Muscle layer of colon (tissue), 2 donors: ENCODE measurements around the gene RABL6.
"Not testable (repeated sequence)": the region's sequence is repeated elsewhere in the genome, so short reads cannot be mapped to it uniquely, and the experiment has no call there.

Experiments
- H3K27ac ChIP-seq: one replicate; pipeline ENCODE4 v1.7.0; 2013; ENCODE audit warnings: low read depth, mild to moderate bottlenecking, low read length, moderate library complexity
- H3K27me3 ChIP-seq, 2 donors: one replicate each; pipeline ENCODE4 v1.7.0; 2013; ENCODE audit warnings: low read length in 2 of 2, mild to moderate bottlenecking in 2 of 2; ENCODE audit not compliant: insufficient read depth in 2 of 2, control insufficient read depth in 1 of 2
- H3K36me3 ChIP-seq: one replicate; pipeline ENCODE4 v1.7.0; 2013; ENCODE audit warnings: mild to moderate bottlenecking, low read length; ENCODE audit not compliant: insufficient read depth
- H3K4me1 ChIP-seq: one replicate; pipeline ENCODE4 v1.7.0; 2013; ENCODE audit warnings: mild to moderate bottlenecking, low read length; ENCODE audit not compliant: insufficient read depth
- H3K4me3 ChIP-seq, 2 donors: one replicate each; pipeline ENCODE4 v1.7.0; 2013; ENCODE audit warnings: low read length in 2 of 2, low read depth in 1 of 2, mild to moderate bottlenecking in 1 of 2, moderate library complexity in 1 of 2
- H3K9ac ChIP-seq: one replicate; pipeline ENCODE4 v1.7.0; 2013; ENCODE audit warnings: low read length
- H3K9me3 ChIP-seq: one replicate; pipeline ENCODE4 v1.7.0; 2013; ENCODE audit warnings: mild to moderate bottlenecking, low read length
- donor health status: abdominal sarcoma.
- donor health status: Adenocarcinoma of cecum.

RABL6 gene

GRCh38 chr9:136782452-136782851, 25.3 kb upstream of the RABL6 start:
- no peaks in the 10 kb centered on the region for H3K36me3 ChIP-seq
- H3K9ac ChIP-seq, result no peak overlapping the region
- H3K27me3 ChIP-seq, result no peaks in the 10 kb centered on the region
- no peak overlapping the region for H3K27ac ChIP-seq
- H3K9me3 ChIP-seq, result no peaks in the 10 kb centered on the region
- H3K4me3 ChIP-seq, result no peak overlapping the region
- H3K4me1 ChIP-seq, result no peaks in the 10 kb centered on the region

GRCh38 chr9:136784249-136784996, 23.3 kb upstream of the RABL6 start:
- no peaks in the 10 kb centered on the region for H3K9me3 ChIP-seq
- H3K27ac ChIP-seq, result no peak overlapping the region
- H3K4me1 ChIP-seq, result no peaks in the 10 kb centered on the region
- H3K9ac ChIP-seq, result no peak overlapping the region
- no peaks in the 10 kb centered on the region for H3K27me3 ChIP-seq
- H3K4me3 ChIP-seq, result no peak overlapping the region
- no peaks in the 10 kb centered on the region for H3K36me3 ChIP-seq

GRCh38 chr9:136784997-136785361, 22.8 kb upstream of the RABL6 start:
- no peaks in the 10 kb centered on the region for H3K36me3 ChIP-seq
- H3K27ac ChIP-seq, result no peak overlapping the region
- H3K9me3 ChIP-seq, result no peaks in the 10 kb centered on the region
- H3K27me3 ChIP-seq, result no peaks in the 10 kb centered on the region
- peaks cover under 1% of the 10 kb centered on the region for H3K4me1 ChIP-seq
- no peak overlapping the region for H3K9ac ChIP-seq
- no peak overlapping the region for H3K4me3 ChIP-seq

- H3K9ac ChIP-seq, H3K27ac ChIP-seq: not testable (repeated sequence)
Measured at GRCh38 chr9:136785565-136786355, 22.0 kb upstream of the RABL6 start.

GRCh38 chr9:136786451-136786850, 21.3 kb upstream of the RABL6 start:
- Histone ChIP-seq H3K27me3 (no peaks in the 10 kb centered on the region), H3K9ac (no peak overlapping the region), H3K27ac (no peak overlapping the region), H3K4me3 (no peak overlapping the region), H3K4me1 (peaks cover 6% of the 10 kb centered on the region), H3K36me3 (no peaks in the 10 kb centered on the region), H3K9me3 (no peaks in the 10 kb centered on the region)

More at GRCh38 chr9:136785565-136786355, 22.0 kb upstream of the RABL6 start:
- H3K4me3 ChIP-seq, H3K9me3 ChIP-seq, H3K36me3 ChIP-seq, H3K4me1 ChIP-seq, H3K27me3 ChIP-seq: not testable (repeated sequence)

GRCh38 chr9:136786983-136787382, 20.8 kb upstream of the RABL6 start:
- H3K4me3 ChIP-seq, H3K36me3 ChIP-seq, H3K9ac ChIP-seq: not testable (repeated sequence)

GRCh38 chr9:136787690-136788400, 19.9 kb upstream of the RABL6 start:
- Histone ChIP-seq H3K9ac (no peak overlapping the region), H3K4me1 (peaks cover 18% of the 10 kb centered on the region), H3K4me3 (no peak overlapping the region), H3K36me3 (peaks cover 3% of the 10 kb centered on the region), H3K27me3 (no peaks in the 10 kb centered on the region), H3K9me3 (no peaks in the 10 kb centered on the region), H3K27ac (no peak overlapping the region)

More at GRCh38 chr9:136786983-136787382, 20.8 kb upstream of the RABL6 start:
- H3K4me1 ChIP-seq, result peaks cover 12% of the 10 kb centered on the region
- not testable (repeated sequence) for H3K9me3 ChIP-seq, H3K27me3 ChIP-seq, H3K27ac ChIP-seq

- not testable (repeated sequence) for H3K27me3 ChIP-seq, H3K4me3 ChIP-seq, H3K36me3 ChIP-seq, H3K9ac ChIP-seq, H3K27ac ChIP-seq, H3K9me3 ChIP-seq
- H3K4me1 ChIP-seq, result peaks cover 18% of the 10 kb centered on the region
Measured at GRCh38 chr9:136788644-136789522, 18.9 kb upstream of the RABL6 start.

- Histone ChIP-seq H3K4me3 (no peak overlapping the region), H3K27ac (no peak overlapping the region), H3K27me3 (no peaks in the 10 kb centered on the region), H3K9ac (no peak overlapping the region), H3K4me1 (peaks cover 18% of the 10 kb centered on the region), H3K36me3 (peaks cover 6% of the 10 kb centered on the region), H3K9me3 (no peaks in the 10 kb centered on the region)
Measured at GRCh38 chr9:136789523-136789937, 18.2 kb upstream of the RABL6 start.

- Histone ChIP-seq H3K4me3 (peak within 1 kb of the TSS; percentile 66 to 70), H3K9ac (peak within 1 kb of the TSS; percentile 32), H3K36me3 (peaks cover 6% of the 10 kb centered on the region), H3K9me3 (no peaks in the 10 kb centered on the region), H3K27ac (peak within 1 kb of the TSS; percentile 94), H3K4me1 (peaks cover 18% of the 10 kb centered on the region), H3K27me3 (peaks cover 0 to 5% of the 10 kb centered on the region in 2 donors)
Measured at GRCh38 chr9:136790640-136791515, 16.9 kb upstream of the RABL6 start, which contains the start of gene TMEM141. TMEM141 (plus strand) TSS chr9:136791344; CDS start chr9:136791371, 27 bp downstream.
